ENCODE data around the gene TXNIP. TPM values are rescaled to one million over a fixed set of nuclear protein-coding genes. Genes with fewer than 3 reads are reported as not detected.

The TXNIP gene
- total RNA-seq, 1 donor from 2014 or later = 877 TPM

DNA sequence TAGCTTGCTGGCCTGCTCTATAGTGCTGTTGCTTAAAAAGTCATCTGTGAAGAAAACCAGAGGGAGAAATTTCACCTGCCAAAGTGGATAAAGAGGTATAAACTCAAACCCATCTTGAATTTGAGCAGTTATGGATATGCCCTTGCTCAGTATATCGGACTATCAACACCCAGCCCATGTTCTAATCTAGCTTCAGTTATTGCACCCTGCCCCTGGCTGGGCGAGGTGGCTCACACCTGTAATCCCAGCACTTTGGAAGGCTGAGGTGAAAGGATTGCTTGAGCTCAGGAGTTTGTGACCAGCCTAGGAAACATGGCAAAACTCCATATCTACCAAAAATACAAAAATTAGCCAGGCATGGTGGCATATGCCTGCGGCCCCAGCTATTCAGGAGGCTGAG lies 51.8 kb downstream of the TXNIP start:
- Histone ChIP-seq H3K27ac (no peak overlapping the region), H3K36me3 (peaks cover 40 to 45% of the 10 kb centered on the region in 2 donors), H3K4me1 (no peaks in the 10 kb centered on the region), H3K27me3 (no peaks in the 10 kb centered on the region), H3K9me3 (no peaks in the 10 kb centered on the region), H3K4me3 (no peak overlapping the region)
- intact Hi-C loops (cut with DNase I) = no loop called here
- TF ChIP-seq, protein P1, sequence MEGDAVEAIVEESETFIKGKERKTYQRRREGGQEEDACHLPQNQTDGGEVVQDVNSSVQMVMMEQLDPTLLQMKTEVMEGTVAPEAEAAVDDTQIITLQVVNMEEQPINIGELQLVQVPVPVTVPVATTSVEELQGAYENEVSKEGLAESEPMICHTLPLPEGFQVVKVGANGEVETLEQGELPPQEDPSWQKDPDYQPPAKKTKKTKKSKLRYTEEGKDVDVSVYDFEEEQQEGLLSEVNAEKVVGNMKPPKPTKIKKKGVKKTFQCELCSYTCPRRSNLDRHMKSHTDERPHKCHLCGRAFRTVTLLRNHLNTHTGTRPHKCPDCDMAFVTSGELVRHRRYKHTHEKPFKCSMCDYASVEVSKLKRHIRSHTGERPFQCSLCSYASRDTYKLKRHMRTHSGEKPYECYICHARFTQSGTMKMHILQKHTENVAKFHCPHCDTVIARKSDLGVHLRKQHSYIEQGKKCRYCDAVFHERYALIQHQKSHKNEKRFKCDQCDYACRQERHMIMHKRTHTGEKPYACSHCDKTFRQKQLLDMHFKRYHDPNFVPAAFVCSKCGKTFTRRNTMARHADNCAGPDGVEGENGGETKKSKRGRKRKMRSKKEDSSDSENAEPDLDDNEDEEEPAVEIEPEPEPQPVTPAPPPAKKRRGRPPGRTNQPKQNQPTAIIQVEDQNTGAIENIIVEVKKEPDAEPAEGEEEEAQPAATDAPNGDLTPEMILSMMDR (IDR thresholded peaks at IDR 0.05) = no peak
- DNase-seq (ENCODE audit: low spot score in 2 of 2) = no peak

DNA sequence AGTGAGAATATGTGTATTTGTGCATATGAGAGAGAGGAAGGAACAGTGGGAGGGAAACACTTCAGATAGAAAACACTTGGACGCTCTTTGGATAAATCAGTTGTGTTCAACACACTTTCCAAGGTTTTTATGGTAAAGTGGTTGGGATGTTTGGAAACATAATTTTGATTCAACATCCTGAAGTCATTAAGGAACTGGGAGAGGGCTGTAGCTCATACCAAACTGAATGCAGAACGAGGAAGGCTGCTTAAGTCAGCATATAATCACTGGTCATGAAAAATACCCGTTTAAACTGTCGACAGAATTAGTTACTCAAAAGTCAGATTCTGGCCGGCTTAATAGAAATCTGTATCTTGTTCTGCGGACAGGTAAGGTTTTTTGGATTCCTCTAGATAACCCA lies 53.5 kb downstream of the TXNIP start:
- H3K36me3 ChIP-seq = peaks cover 40 to 45% of the 10 kb centered on the region in 2 donors
- H3K27ac ChIP-seq = no peak overlapping the region
- H3K27me3 ChIP-seq = no peaks in the 10 kb centered on the region
- TF ChIP-seq, protein P1 (IDR thresholded peaks at IDR 0.05) = no peak
- H3K9me3 ChIP-seq = no peaks in the 10 kb centered on the region
- no peak for DNase-seq (ENCODE audit: low spot score in 2 of 2)
- intact Hi-C loops (cut with DNase I) = no loop called here
- no peaks in the 10 kb centered on the region for H3K4me1 ChIP-seq
- no peak overlapping the region for H3K4me3 ChIP-seq

Other genes starting within 250 kb of the TXNIP start
- gene RNF115, start 172.5 kb downstream of the TXNIP start, total RNA-seq = 16.5 TPM
- 18.9 TPM for gene POLR3C, start 172.4 kb downstream of the TXNIP start, total RNA-seq
- not detected for gene NUDT17, start 150.9 kb downstream of the TXNIP start, total RNA-seq
- 44.4 TPM for gene PIAS3, start 137.5 kb downstream of the TXNIP start, total RNA-seq
- gene ANKRD35, start 110.7 kb downstream of the TXNIP start, total RNA-seq = 19.9 TPM
- 83.1 TPM for gene ITGA10, start 86.5 kb downstream of the TXNIP start, total RNA-seq
- 11.2 TPM for gene PEX11B, start 77.9 kb downstream of the TXNIP start, total RNA-seq
- 48.9 TPM for gene RBM8A, start 69.1 kb downstream of the TXNIP start, total RNA-seq
- gene LIX1L, start 38.6 kb downstream of the TXNIP start, total RNA-seq = 44.0 TPM
- 13.6 TPM for gene ANKRD34A, start 32.0 kb downstream of the TXNIP start, total RNA-seq
- 22.9 TPM for gene POLR3GL, start 31.9 kb downstream of the TXNIP start, total RNA-seq
- gene HJV, start 25.2 kb upstream of the TXNIP start, total RNA-seq = not detected
- gene NBPF10, start 148.2 kb upstream of the TXNIP start, total RNA-seq = 1.2 TPM
- gene NOTCH2NLA, start 232.4 kb upstream of the TXNIP start, total RNA-seq = 35.1 TPM

All from ascending aorta (tissue), 2 donors.